Fibroblast of mammary gland (primary cell): ENCODE results near the gene SFTPA2.
"Not testable (repeated sequence)": the region's sequence is repeated elsewhere in the genome, so short reads cannot be mapped to it uniquely, and the experiment has no call there.

ENCODE experiments used
- DNase-seq: peaks from one replicate; pipeline ENCODE4 v3.0.0-alpha.2; 2010; ENCODE audit warnings: low read depth
- H3K4me3 ChIP-seq: 2 replicates; pipeline ENCODE4 v1.5.1; 2011; ENCODE audit warnings: low read depth, mild to moderate bottlenecking, low read length, moderate library complexity; ENCODE audit not compliant: control insufficient read depth
- TF ChIP-seq, protein P1 (sequence below): conservative IDR thresholded peaks from 2 replicates; pipeline ENCODE4 v1.5.1; 2011; ENCODE audit warnings: low read depth, low read length, inconsistent platforms; ENCODE audit not compliant: control insufficient read depth, insufficient read depth

The SFTPA2 gene

DNA sequence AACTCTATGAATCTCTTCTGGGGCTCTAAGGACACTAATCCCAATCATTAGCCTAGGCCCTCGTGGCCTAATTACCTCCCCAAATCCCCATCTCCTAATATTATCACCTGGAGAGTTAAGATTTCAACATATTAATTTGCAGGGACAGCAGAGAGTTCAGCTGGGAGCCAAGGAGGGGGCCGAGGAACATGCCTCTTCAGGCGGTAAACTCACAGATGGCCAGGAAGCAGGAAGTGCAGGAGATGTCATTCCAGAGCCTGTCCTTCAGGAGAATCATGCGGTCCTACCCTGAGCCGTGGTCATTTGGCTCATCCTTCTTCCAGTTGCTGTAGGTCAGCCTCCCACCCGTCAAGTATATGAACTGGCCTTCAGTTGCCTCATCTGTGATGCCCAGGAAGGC is 21.9 kb upstream of the SFTPA2 start:
- DNase-seq = no peak
- H3K4me3 ChIP-seq = no peak overlapping the region
- TF ChIP-seq, protein P1, sequence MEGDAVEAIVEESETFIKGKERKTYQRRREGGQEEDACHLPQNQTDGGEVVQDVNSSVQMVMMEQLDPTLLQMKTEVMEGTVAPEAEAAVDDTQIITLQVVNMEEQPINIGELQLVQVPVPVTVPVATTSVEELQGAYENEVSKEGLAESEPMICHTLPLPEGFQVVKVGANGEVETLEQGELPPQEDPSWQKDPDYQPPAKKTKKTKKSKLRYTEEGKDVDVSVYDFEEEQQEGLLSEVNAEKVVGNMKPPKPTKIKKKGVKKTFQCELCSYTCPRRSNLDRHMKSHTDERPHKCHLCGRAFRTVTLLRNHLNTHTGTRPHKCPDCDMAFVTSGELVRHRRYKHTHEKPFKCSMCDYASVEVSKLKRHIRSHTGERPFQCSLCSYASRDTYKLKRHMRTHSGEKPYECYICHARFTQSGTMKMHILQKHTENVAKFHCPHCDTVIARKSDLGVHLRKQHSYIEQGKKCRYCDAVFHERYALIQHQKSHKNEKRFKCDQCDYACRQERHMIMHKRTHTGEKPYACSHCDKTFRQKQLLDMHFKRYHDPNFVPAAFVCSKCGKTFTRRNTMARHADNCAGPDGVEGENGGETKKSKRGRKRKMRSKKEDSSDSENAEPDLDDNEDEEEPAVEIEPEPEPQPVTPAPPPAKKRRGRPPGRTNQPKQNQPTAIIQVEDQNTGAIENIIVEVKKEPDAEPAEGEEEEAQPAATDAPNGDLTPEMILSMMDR = no peak

DNA sequence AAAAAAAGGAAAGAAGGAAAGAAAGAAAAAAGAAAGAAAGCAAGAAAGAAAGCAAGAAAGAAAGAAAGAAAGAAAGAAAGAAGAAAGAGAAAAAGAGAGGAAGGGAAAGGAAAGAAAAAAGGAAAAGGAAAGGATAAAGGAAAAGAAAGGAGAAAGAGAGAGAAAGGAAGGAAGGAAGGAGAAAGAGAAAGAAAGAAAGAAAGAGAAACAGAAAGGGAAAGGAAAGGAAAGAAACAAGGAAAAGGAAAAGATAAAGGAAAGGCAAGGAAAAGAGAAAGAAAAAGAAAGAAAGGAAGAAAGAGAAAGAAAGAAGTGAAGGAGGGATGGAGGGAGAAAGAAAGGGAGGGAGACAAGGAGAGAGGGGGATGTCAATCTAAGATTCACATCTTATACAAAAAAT is 20.8 kb upstream of the SFTPA2 start:
- DNase-seq = no peak
- no peak overlapping the region for H3K4me3 ChIP-seq
- TF ChIP-seq, protein P1 = no peak

DNA sequence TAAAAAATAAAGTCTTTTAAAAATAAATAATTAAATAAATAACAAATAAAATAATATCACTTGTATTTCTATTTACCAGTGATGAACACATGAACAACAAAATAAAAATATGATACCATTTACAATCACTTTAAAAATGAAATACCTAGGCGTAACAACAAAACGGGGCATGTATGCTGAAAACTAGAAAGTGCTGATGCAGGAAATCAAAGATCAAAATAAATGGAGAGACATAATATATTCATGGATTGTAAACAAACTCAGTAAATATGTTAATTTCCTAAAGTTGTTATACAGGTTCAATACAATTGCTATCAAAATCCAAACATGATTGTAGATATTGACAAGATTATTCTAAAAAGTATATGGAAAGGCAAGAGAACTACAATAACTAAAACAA is 19.2 kb upstream of the SFTPA2 start:
- H3K4me3 ChIP-seq = no peak overlapping the region
- TF ChIP-seq, protein P1 = no peak
- DNase-seq = no peak

GRCh38 chr10:79570624-79571023 is 10.4 kb upstream of the SFTPA2 start:
- H3K4me3 ChIP-seq, DNase-seq: not testable (repeated sequence)

GRCh38 chr10:79563426-79563825 is 3.2 kb upstream of the SFTPA2 start:
- TF ChIP-seq, protein P1 = no peak
- DNase-seq = no peak
- no peak overlapping the region for H3K4me3 ChIP-seq

DNA sequence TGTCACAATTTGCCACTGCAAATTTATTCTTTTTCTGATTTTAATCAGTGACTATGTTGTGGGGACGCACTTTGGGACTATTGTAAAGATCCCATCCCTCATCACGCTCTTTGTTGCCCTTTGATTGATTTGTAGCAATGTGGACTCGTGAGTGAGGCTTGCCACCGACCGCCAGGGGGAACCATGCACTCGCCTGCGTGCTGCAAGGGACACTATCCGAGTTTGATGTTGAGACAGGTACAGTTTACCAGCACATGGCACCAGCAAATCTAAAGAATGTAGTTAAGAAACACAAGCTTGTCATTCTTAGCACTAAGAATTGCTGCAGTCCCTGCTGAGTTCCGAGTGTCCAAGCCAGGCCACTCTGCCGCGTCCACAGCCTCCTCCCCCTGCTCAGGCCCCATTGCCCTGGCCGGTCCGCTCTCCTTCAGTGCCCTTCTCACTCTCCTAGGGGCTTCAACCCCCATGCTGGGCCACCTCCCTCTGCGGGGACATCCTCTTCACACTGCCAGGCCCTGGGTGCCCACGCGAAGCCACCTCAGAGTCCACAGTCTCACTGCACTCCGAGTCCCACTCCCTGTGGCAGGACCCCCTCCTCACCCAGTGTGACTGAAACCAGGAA is 2.0 kb upstream of the SFTPA2 start:
- TF ChIP-seq, protein P1 = peak; percentile 85
- peak; percentile 49 for DNase-seq
- no peak overlapping the region for H3K4me3 ChIP-seq

GRCh38 chr10:79561257-79561656 is 1.1 kb upstream of the SFTPA2 start:
- DNase-seq = no peak
- H3K4me3 ChIP-seq = no peak overlapping the region
- TF ChIP-seq, protein P1 = no peak
